ENCODE measurements around the gene GFRA1.

- no peak for TF ChIP-seq EZH2phosphoT487 (IDR thresholded peaks at IDR 0.05; ENCODE audit: borderline replicate concordance, low read depth, low read length)
- no peak for TF ChIP-seq CTCF (conservative IDR thresholded peaks at IDR 0.05; ENCODE audit: low read length)
Measured at GRCh38 chr10:116296291-116296721, 23.3 kb upstream of the GFRA1 start.
